ENCODE data around the gene FAM181B.
"Not testable (repeated sequence)": the region's sequence is repeated elsewhere in the genome, so short reads cannot be mapped to it uniquely, and the experiment has no call there.

Gene FAM181B

GRCh38 chr11:82732348-82732733 lies 1.3 kb downstream of the FAM181B start:
- DNase-seq, result no peak

- no peak for DNase-seq
These were observed 1.9 kb downstream of the FAM181B start for GRCh38 chr11:82731691-82732277.

- DNase-seq, result no peak
These were observed 2.9 kb downstream of the FAM181B start for GRCh38 chr11:82730754-82731153.

GRCh38 chr11:82730286-82730685 lies 3.4 kb downstream of the FAM181B start:
- DNase-seq, result no peak

GRCh38 chr11:82724026-82724425 lies 9.6 kb downstream of the FAM181B start:
- DNase-seq, result no peak

- no peak for DNase-seq
These were observed 11.4 kb downstream of the FAM181B start for GRCh38 chr11:82722231-82722630.

GRCh38 chr11:82720267-82721065 lies 13.2 kb downstream of the FAM181B start:
- no peak for DNase-seq

GRCh38 chr11:82719361-82720105 lies 14.1 kb downstream of the FAM181B start:
- no peak for DNase-seq

GRCh38 chr11:82718821-82719220 lies 14.8 kb downstream of the FAM181B start:
- no peak for DNase-seq

- no peak for DNase-seq
These were observed 15.4 kb downstream of the FAM181B start for GRCh38 chr11:82718307-82718706.

GRCh38 chr11:82714346-82715174 lies 19.1 kb downstream of the FAM181B start:
- no peak for DNase-seq

GRCh38 chr11:82711648-82712047 lies 22.0 kb downstream of the FAM181B start:
- no peak for DNase-seq

GRCh38 chr11:82703796-82704195 lies 29.9 kb downstream of the FAM181B start:
- no peak for DNase-seq

- DNase-seq, result no peak
These were observed 30.4 kb downstream of the FAM181B start for GRCh38 chr11:82703226-82703625.

- no peak for DNase-seq
These were observed 31.7 kb downstream of the FAM181B start for GRCh38 chr11:82701847-82702520.

GRCh38 chr11:82698576-82699352 lies 34.9 kb downstream of the FAM181B start:
- DNase-seq, result no peak

- DNase-seq, result no peak
These were observed 40.7 kb downstream of the FAM181B start for GRCh38 chr11:82692981-82693380.

- not testable (repeated sequence) for DNase-seq
These were observed 44.3 kb downstream of the FAM181B start for GRCh38 chr11:82689347-82689746.

- no peak for DNase-seq
These were observed 47.5 kb downstream of the FAM181B start for GRCh38 chr11:82686211-82686610.

GRCh38 chr11:82683029-82683428 lies 50.6 kb downstream of the FAM181B start:
- DNase-seq, result no peak

- no peak for DNase-seq
These were observed 51.5 kb downstream of the FAM181B start for GRCh38 chr11:82682003-82682751.
